WI38 (cell line): ENCODE results near the gene GABRG3.

ENCODE experiments used
- H3K4me3 ChIP-seq: 2 replicates; pipeline ENCODE4 v1.5.1; 2011; ENCODE audit warnings: low read depth, mild to moderate bottlenecking, control low read depth, low read length
- TF ChIP-seq, protein P1 (sequence below): IDR thresholded peaks from 2 replicates; pipeline ENCODE4 v1.5.1; 2012; ENCODE audit warnings: low read depth, mild to moderate bottlenecking, control low read depth, low read length

The GABRG3 gene

DNA sequence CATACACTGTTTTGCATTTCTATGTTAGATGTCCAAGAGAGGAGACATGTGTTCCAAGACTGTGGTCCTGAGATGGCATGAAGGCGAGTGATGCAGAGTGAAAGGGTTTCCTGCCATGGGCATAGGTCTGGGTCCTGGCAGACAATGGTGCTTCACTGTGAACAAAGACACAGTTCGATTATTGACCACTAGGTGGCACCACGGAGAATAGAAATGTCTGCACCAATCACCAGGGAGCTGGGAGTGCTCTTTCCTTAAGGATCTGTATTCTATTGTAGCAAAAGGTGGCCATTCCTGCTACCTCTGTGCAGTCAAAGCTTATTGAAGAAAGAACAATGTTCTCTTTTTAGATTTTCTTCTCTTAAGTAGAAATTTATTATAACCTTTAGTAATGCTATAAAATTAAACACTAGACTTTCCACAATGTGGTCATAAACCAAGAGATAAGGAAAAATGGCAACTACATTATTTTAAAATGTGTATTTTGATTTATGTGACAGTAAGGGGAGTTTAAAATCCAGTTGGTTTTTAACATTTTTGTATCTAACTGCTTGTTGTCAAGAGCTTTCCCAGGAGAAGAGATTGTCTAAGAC is 88.7 kb downstream of the GABRG3 start:
- TF ChIP-seq, protein P1, sequence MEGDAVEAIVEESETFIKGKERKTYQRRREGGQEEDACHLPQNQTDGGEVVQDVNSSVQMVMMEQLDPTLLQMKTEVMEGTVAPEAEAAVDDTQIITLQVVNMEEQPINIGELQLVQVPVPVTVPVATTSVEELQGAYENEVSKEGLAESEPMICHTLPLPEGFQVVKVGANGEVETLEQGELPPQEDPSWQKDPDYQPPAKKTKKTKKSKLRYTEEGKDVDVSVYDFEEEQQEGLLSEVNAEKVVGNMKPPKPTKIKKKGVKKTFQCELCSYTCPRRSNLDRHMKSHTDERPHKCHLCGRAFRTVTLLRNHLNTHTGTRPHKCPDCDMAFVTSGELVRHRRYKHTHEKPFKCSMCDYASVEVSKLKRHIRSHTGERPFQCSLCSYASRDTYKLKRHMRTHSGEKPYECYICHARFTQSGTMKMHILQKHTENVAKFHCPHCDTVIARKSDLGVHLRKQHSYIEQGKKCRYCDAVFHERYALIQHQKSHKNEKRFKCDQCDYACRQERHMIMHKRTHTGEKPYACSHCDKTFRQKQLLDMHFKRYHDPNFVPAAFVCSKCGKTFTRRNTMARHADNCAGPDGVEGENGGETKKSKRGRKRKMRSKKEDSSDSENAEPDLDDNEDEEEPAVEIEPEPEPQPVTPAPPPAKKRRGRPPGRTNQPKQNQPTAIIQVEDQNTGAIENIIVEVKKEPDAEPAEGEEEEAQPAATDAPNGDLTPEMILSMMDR, result peak; percentile 24; the same call in 1 of the 2 replicates

DNA sequence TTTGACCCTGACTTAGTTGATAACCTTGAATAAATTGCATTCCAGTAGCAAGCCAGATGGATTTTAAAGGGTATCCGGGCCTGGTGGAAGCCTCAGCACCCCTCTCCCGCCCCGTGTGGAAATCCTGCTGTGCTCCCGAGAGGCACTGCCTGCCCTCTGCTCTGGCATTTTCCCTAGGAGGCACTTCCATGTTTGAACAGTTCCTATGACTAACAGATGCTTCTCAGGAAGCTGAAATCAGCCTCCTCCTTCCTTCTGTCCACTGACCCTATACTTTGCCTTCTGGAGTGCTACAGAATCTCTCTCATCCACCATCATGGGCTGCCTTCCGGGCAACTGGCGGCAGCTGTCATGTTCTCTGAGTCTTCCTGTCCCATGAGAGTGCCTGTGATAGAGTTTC is 90.8 kb downstream of the GABRG3 start:
- no peak overlapping the region for H3K4me3 ChIP-seq
- TF ChIP-seq, protein P1, result no peak

More for the DNA sequence above, 88.7 kb downstream of the GABRG3 start:
- H3K4me3 ChIP-seq, result no peak overlapping the region

DNA sequence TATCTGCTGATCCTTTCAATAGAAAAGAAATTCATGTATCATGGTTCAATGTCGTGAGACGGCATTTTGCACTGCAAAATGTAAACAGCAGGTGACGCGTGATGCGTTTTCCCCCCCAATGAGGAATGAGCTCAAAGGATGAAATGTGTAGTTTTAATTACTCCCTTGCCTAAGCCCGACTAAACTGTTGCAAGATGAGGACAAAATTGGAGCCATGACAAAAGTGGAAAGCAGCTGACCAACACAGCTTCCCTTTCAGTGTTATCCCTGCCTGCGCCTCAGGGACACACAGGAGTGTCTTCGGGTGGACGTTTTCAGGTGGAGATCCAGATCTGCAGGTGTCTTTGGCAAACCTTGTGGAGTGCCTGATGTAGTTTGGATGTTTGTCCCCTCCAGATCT is 92.0 kb downstream of the GABRG3 start:
- TF ChIP-seq, protein P1, result no peak
- H3K4me3 ChIP-seq, result no peak overlapping the region

DNA sequence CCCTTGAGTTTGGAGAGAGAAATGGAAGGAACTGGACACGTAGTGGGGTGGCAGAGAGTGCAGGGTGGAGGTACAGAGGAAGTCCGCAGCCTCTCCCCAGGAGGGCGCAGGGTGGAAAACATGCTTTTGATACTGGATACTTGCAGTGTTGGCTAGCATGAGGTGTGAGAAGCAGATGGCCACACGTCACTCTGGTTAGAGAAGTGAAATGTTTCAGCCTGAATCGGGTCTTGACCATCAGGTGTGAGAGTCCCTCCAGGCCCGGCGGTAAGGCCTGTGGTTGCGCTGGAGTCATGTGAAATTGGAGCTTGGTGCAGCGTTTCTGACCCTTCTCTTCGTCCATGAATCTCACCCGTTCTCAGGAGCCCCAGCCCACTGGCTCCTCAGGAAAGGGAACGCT is 93.1 kb downstream of the GABRG3 start:
- TF ChIP-seq, protein P1, result no peak
- no peak overlapping the region for H3K4me3 ChIP-seq

DNA sequence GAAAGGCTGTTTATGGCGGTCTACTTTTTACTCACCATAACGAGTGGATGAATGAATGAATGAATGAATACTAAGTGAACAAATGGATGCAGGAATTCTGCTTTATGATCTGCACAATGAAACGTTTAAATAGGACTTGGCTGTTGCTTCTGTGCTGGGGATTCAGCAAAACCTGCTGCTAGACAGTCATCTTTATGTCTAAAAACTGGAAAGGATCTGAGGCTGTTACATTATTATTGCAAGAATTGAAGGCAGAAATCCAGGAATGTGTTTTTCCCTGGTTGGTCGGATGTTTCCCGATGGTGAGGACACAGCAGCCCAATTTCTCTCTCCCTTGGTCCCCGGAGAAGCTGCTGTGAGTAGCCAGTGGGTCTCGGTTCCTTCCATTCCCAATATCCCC is 94.2 kb downstream of the GABRG3 start:
- TF ChIP-seq, protein P1, result no peak
- no peak overlapping the region for H3K4me3 ChIP-seq

DNA sequence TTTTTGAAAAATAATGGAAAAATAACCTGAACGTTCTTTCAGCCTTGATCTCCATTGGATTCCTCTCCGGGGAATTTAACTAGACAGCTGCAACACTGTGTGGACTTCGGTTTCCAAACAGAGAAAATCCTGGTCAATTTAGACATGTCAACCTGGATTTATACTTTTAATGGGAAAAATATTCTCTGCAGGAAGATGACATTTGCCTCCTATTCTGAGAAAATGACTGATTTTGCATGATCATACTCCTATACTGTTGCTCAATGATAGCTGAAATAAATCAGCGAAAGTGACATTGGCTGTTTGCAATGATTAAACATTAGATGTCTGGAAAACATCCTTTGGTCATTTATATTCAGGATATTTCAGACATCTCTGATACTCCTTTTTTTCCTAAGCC is 94.8 kb downstream of the GABRG3 start:
- TF ChIP-seq, protein P1, result no peak
- H3K4me3 ChIP-seq, result no peak overlapping the region

DNA sequence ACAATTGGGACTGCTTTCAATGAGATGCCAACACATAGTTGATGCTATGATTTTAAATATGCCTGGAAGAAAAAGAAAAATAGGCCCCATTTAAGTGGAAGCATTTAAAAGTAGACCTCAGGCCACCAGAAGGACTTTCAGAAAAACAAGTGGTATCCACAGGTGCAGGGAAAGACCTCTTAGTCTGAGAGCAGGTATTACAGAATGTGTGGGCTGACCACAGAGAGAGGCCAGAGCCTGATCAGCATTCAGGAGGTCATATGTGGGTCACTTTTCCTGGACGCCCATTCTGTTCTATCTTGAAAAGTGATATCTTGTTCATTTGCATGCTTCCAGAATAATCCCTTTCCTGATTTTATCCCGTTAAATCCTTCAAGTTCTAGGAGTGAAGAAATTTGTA is 95.5 kb downstream of the GABRG3 start:
- TF ChIP-seq, protein P1, result no peak

More for the DNA sequence above, 95.5 kb downstream of the GABRG3 start:
- no peak overlapping the region for H3K4me3 ChIP-seq
